ENCODE results near the gene IL11RA.
A peak's percentile ranks its signal among the peaks of the same experiment; 100 is the strongest.

IL11RA gene

GRCh38 chr9:34665067-34665380 is 13.0 kb downstream of the IL11RA start:
- H3K27me3 ChIP-seq (ENCODE audit: control insufficient read depth, insufficient read depth, low read length, poor library complexity, severe bottlenecking) = no peaks in the 10 kb centered on the region
- 1% methylated on average over 26 of the region's 26 CpGs for WGBS, 2 experiments
- no peaks in the 10 kb centered on the region for H3K36me3 ChIP-seq (ENCODE audit: control insufficient read depth, insufficient read depth, low read length)
- no peak overlapping the region for H3K27ac ChIP-seq (ENCODE audit: insufficient read depth, low read depth, low read length, poor library complexity, severe bottlenecking)
- no peaks in the 10 kb centered on the region for H3K9me3 ChIP-seq (ENCODE audit: control insufficient read depth, low read length)
- H3K4me1 ChIP-seq (ENCODE audit: control insufficient read depth, insufficient read depth, low read length) = no peaks in the 10 kb centered on the region
- peak overlapping the region; percentile 95 for H3K4me3 ChIP-seq (ENCODE audit: insufficient read depth, low read depth, low read length)

GRCh38 chr9:34665381-34666250 is 13.6 kb downstream of the IL11RA start:
- Histone ChIP-seq H3K27ac (ENCODE audit: insufficient read depth, low read depth, low read length, poor library complexity, severe bottlenecking) (peak overlapping the region; percentile 95), H3K4me3 (ENCODE audit: insufficient read depth, low read depth, low read length) (peak overlapping the region; percentile 95), H3K9me3 (ENCODE audit: control insufficient read depth, low read length) (no peaks in the 10 kb centered on the region), H3K36me3 (ENCODE audit: control insufficient read depth, insufficient read depth, low read length) (no peaks in the 10 kb centered on the region), H3K4me1 (ENCODE audit: control insufficient read depth, insufficient read depth, low read length) (no peaks in the 10 kb centered on the region), H3K27me3 (ENCODE audit: control insufficient read depth, insufficient read depth, low read length, poor library complexity, severe bottlenecking) (no peaks in the 10 kb centered on the region)
- 0 to 1% methylated on average over 54 of the region's 55 CpGs for WGBS, 2 experiments

GRCh38 chr9:34669809-34670562 is 18.0 kb downstream of the IL11RA start:
- 87 to 92% methylated on average over 5 of the region's 5 CpGs for WGBS, 2 experiments
- Histone ChIP-seq H3K9me3 (ENCODE audit: control insufficient read depth, low read length) (no peaks in the 10 kb centered on the region), H3K27ac (ENCODE audit: insufficient read depth, low read depth, low read length, poor library complexity, severe bottlenecking) (no peak overlapping the region), H3K36me3 (ENCODE audit: control insufficient read depth, insufficient read depth, low read length) (no peaks in the 10 kb centered on the region), H3K4me3 (ENCODE audit: insufficient read depth, low read depth, low read length) (no peak overlapping the region), H3K27me3 (ENCODE audit: control insufficient read depth, insufficient read depth, low read length, poor library complexity, severe bottlenecking) (no peaks in the 10 kb centered on the region), H3K4me1 (ENCODE audit: control insufficient read depth, insufficient read depth, low read length) (no peaks in the 10 kb centered on the region)

- Histone ChIP-seq H3K36me3 (ENCODE audit: control insufficient read depth, insufficient read depth, low read length) (no peaks in the 10 kb centered on the region), H3K9me3 (ENCODE audit: control insufficient read depth, low read length) (no peaks in the 10 kb centered on the region), H3K4me3 (ENCODE audit: insufficient read depth, low read depth, low read length) (no peak overlapping the region), H3K27ac (ENCODE audit: insufficient read depth, low read depth, low read length, poor library complexity, severe bottlenecking) (no peak overlapping the region), H3K4me1 (ENCODE audit: control insufficient read depth, insufficient read depth, low read length) (peaks cover 2% of the 10 kb centered on the region), H3K27me3 (ENCODE audit: control insufficient read depth, insufficient read depth, low read length, poor library complexity, severe bottlenecking) (no peaks in the 10 kb centered on the region)
- WGBS, 2 experiments = 88 to 100% methylated on average over 1 of the region's 1 CpG
Observed at GRCh38 chr9:34671307-34671706, 19.3 kb downstream of the IL11RA start.

GRCh38 chr9:34674440-34674839 is 22.5 kb downstream of the IL11RA start:
- no peaks in the 10 kb centered on the region for H3K36me3 ChIP-seq (ENCODE audit: control insufficient read depth, insufficient read depth, low read length)
- 91% methylated on average over 3 of the region's 3 CpGs for WGBS, 2 experiments
- H3K4me1 ChIP-seq (ENCODE audit: control insufficient read depth, insufficient read depth, low read length) = peaks cover 2% of the 10 kb centered on the region
- no peak overlapping the region for H3K4me3 ChIP-seq (ENCODE audit: insufficient read depth, low read depth, low read length)
- H3K9me3 ChIP-seq (ENCODE audit: control insufficient read depth, low read length) = no peaks in the 10 kb centered on the region
- H3K27ac ChIP-seq (ENCODE audit: insufficient read depth, low read depth, low read length, poor library complexity, severe bottlenecking) = no peak overlapping the region
- no peaks in the 10 kb centered on the region for H3K27me3 ChIP-seq (ENCODE audit: control insufficient read depth, insufficient read depth, low read length, poor library complexity, severe bottlenecking)

GRCh38 chr9:34675048-34675714 is 23.2 kb downstream of the IL11RA start:
- H3K4me3 ChIP-seq (ENCODE audit: insufficient read depth, low read depth, low read length) = no peak overlapping the region
- peaks cover 2% of the 10 kb centered on the region for H3K4me1 ChIP-seq (ENCODE audit: control insufficient read depth, insufficient read depth, low read length)
- H3K27ac ChIP-seq (ENCODE audit: insufficient read depth, low read depth, low read length, poor library complexity, severe bottlenecking) = no peak overlapping the region
- no peaks in the 10 kb centered on the region for H3K36me3 ChIP-seq (ENCODE audit: control insufficient read depth, insufficient read depth, low read length)
- H3K9me3 ChIP-seq (ENCODE audit: control insufficient read depth, low read length) = no peaks in the 10 kb centered on the region
- WGBS, 2 experiments = 23 to 27% methylated on average over 10 of the region's 10 CpGs
- no peaks in the 10 kb centered on the region for H3K27me3 ChIP-seq (ENCODE audit: control insufficient read depth, insufficient read depth, low read length, poor library complexity, severe bottlenecking)

GRCh38 chr9:34675869-34676268 is 23.9 kb downstream of the IL11RA start:
- Histone ChIP-seq H3K27me3 (ENCODE audit: control insufficient read depth, insufficient read depth, low read length, poor library complexity, severe bottlenecking) (no peaks in the 10 kb centered on the region), H3K4me1 (ENCODE audit: control insufficient read depth, insufficient read depth, low read length) (peaks cover 2% of the 10 kb centered on the region), H3K36me3 (ENCODE audit: control insufficient read depth, insufficient read depth, low read length) (no peaks in the 10 kb centered on the region), H3K4me3 (ENCODE audit: insufficient read depth, low read depth, low read length) (no peak overlapping the region), H3K27ac (ENCODE audit: insufficient read depth, low read depth, low read length, poor library complexity, severe bottlenecking) (no peak overlapping the region), H3K9me3 (ENCODE audit: control insufficient read depth, low read length) (no peaks in the 10 kb centered on the region)
- 95 to 97% methylated on average over 2 of the region's 2 CpGs for WGBS, 2 experiments

- no peaks in the 10 kb centered on the region for H3K4me1 ChIP-seq (ENCODE audit: control insufficient read depth, insufficient read depth, low read length)
- H3K9me3 ChIP-seq (ENCODE audit: control insufficient read depth, low read length) = no peaks in the 10 kb centered on the region
- H3K36me3 ChIP-seq (ENCODE audit: control insufficient read depth, insufficient read depth, low read length) = no peaks in the 10 kb centered on the region
- WGBS, 2 experiments = 93 to 95% methylated on average over 4 of the region's 4 CpGs
- H3K27ac ChIP-seq (ENCODE audit: insufficient read depth, low read depth, low read length, poor library complexity, severe bottlenecking) = no peak overlapping the region
- no peak overlapping the region for H3K4me3 ChIP-seq (ENCODE audit: insufficient read depth, low read depth, low read length)
- no peaks in the 10 kb centered on the region for H3K27me3 ChIP-seq (ENCODE audit: control insufficient read depth, insufficient read depth, low read length, poor library complexity, severe bottlenecking)
Observed at GRCh38 chr9:34684145-34684544, 32.2 kb downstream of the IL11RA start.

GRCh38 chr9:34684816-34685215 is 32.8 kb downstream of the IL11RA start:
- Histone ChIP-seq H3K4me1 (ENCODE audit: control insufficient read depth, insufficient read depth, low read length) (no peaks in the 10 kb centered on the region), H3K4me3 (ENCODE audit: insufficient read depth, low read depth, low read length) (no peak overlapping the region), H3K27me3 (ENCODE audit: control insufficient read depth, insufficient read depth, low read length, poor library complexity, severe bottlenecking) (no peaks in the 10 kb centered on the region), H3K9me3 (ENCODE audit: control insufficient read depth, low read length) (no peaks in the 10 kb centered on the region), H3K27ac (ENCODE audit: insufficient read depth, low read depth, low read length, poor library complexity, severe bottlenecking) (no peak overlapping the region), H3K36me3 (ENCODE audit: control insufficient read depth, insufficient read depth, low read length) (no peaks in the 10 kb centered on the region)
- 93% methylated on average over 4 of the region's 4 CpGs for WGBS, 2 experiments

GRCh38 chr9:34685591-34685990 is 33.6 kb downstream of the IL11RA start:
- no peaks in the 10 kb centered on the region for H3K36me3 ChIP-seq (ENCODE audit: control insufficient read depth, insufficient read depth, low read length)

More at GRCh38 chr9:34685591-34685990, 33.6 kb downstream of the IL11RA start:
- H3K4me1 ChIP-seq (ENCODE audit: control insufficient read depth, insufficient read depth, low read length) = no peaks in the 10 kb centered on the region
- H3K27me3 ChIP-seq (ENCODE audit: control insufficient read depth, insufficient read depth, low read length, poor library complexity, severe bottlenecking) = no peaks in the 10 kb centered on the region
- H3K27ac ChIP-seq (ENCODE audit: insufficient read depth, low read depth, low read length, poor library complexity, severe bottlenecking) = no peak overlapping the region
- H3K9me3 ChIP-seq (ENCODE audit: control insufficient read depth, low read length) = no peaks in the 10 kb centered on the region
- 96% methylated on average over 4 of the region's 4 CpGs for WGBS, 2 experiments
- no peak overlapping the region for H3K4me3 ChIP-seq (ENCODE audit: insufficient read depth, low read depth, low read length)
